ENCODE measurements around the gene MTHFSD. TPM values are rescaled to one million over a fixed set of nuclear protein-coding genes. Genes with fewer than 3 reads are reported as not detected.

The MTHFSD gene
- total RNA-seq, 3 donors from 2014 or later = 15.8 to 30.2 (median 27.7) TPM

- Histone ChIP-seq H3K27ac (no peak overlapping the region), H3K4me1 (no peaks in the 10 kb centered on the region), H3K36me3 (no peaks in the 10 kb centered on the region), H3K4me3 (no peak overlapping the region), H3K27me3 (peaks cover 8 to 84% of the 10 kb centered on the region in 2 donors), H3K9me3 (no peaks in the 10 kb centered on the region)
- intact Hi-C loops (cut with DNase I; ENCODE audit: low total_unique reads) = no loop called here
- no peak for TF ChIP-seq CTCF (IDR thresholded peaks at IDR 0.05)
- TF ChIP-seq POLR2AphosphoS5 (IDR thresholded peaks at IDR 0.05) = no peak
- TF ChIP-seq POLR2A (IDR thresholded peaks at IDR 0.05) = no peak
- no peak for DNase-seq (ENCODE audit: low spot score in 2 of 2)
Observed at GRCh38 chr16:86519007-86519648, 35.9 kb downstream of the MTHFSD start.

GRCh38 chr16:86517652-86518258 is 37.3 kb downstream of the MTHFSD start:
- H3K9me3 ChIP-seq = no peaks in the 10 kb centered on the region
- H3K4me3 ChIP-seq = no peak overlapping the region
- no peak for TF ChIP-seq POLR2A (IDR thresholded peaks at IDR 0.05)
- TF ChIP-seq CTCF (IDR thresholded peaks at IDR 0.05) = peak in 1 of 3 donors; percentile 67
- TF ChIP-seq POLR2AphosphoS5 (IDR thresholded peaks at IDR 0.05) = no peak
- intact Hi-C loops (cut with DNase I; ENCODE audit: low total_unique reads) = no loop called here
- peaks cover 9 to 96% of the 10 kb centered on the region in 2 donors for H3K27me3 ChIP-seq
- DNase-seq (ENCODE audit: low spot score in 2 of 2) = no peak
- no peak overlapping the region for H3K27ac ChIP-seq
- H3K36me3 ChIP-seq = no peaks in the 10 kb centered on the region
- no peaks in the 10 kb centered on the region for H3K4me1 ChIP-seq

- TF ChIP-seq POLR2AphosphoS5 (IDR thresholded peaks at IDR 0.05) = no peak
- TF ChIP-seq CTCF (IDR thresholded peaks at IDR 0.05) = no peak
- TF ChIP-seq POLR2A (IDR thresholded peaks at IDR 0.05) = no peak
- H3K9me3 ChIP-seq = no peaks in the 10 kb centered on the region
- intact Hi-C loops (cut with DNase I; ENCODE audit: low total_unique reads) = no loop called here
- no peaks in the 10 kb centered on the region for H3K4me1 ChIP-seq
- no peak overlapping the region for H3K27ac ChIP-seq
- no peak overlapping the region for H3K4me3 ChIP-seq
- no peaks in the 10 kb centered on the region for H3K36me3 ChIP-seq
- no peak for DNase-seq (ENCODE audit: low spot score in 2 of 2)
- peaks cover 11 to 98% of the 10 kb centered on the region in 2 donors for H3K27me3 ChIP-seq
Observed at GRCh38 chr16:86517033-86517432, 38.0 kb downstream of the MTHFSD start.

GRCh38 chr16:86516623-86517003 is 38.4 kb downstream of the MTHFSD start:
- Histone ChIP-seq H3K9me3 (no peaks in the 10 kb centered on the region), H3K27ac (no peak overlapping the region), H3K27me3 (peaks cover 11 to 98% of the 10 kb centered on the region in 2 donors), H3K4me3 (no peak overlapping the region), H3K36me3 (no peaks in the 10 kb centered on the region), H3K4me1 (no peaks in the 10 kb centered on the region)
- intact Hi-C loops (cut with DNase I; ENCODE audit: low total_unique reads) = no loop called here
- TF ChIP-seq CTCF (IDR thresholded peaks at IDR 0.05) = no peak
- TF ChIP-seq POLR2A (IDR thresholded peaks at IDR 0.05) = no peak
- TF ChIP-seq POLR2AphosphoS5 (IDR thresholded peaks at IDR 0.05) = no peak
- no peak for DNase-seq (ENCODE audit: low spot score in 2 of 2)

GRCh38 chr16:86515777-86516622 is 39.0 kb downstream of the MTHFSD start:
- TF ChIP-seq POLR2AphosphoS5 (IDR thresholded peaks at IDR 0.05) (no peak), CTCF (IDR thresholded peaks at IDR 0.05) (no peak), POLR2A (IDR thresholded peaks at IDR 0.05) (no peak)
- no peaks in the 10 kb centered on the region for H3K4me1 ChIP-seq
- H3K27ac ChIP-seq = no peak overlapping the region
- no peaks in the 10 kb centered on the region for H3K36me3 ChIP-seq
- H3K27me3 ChIP-seq = peaks cover 15 to 98% of the 10 kb centered on the region in 2 donors
- H3K4me3 ChIP-seq = no peak overlapping the region
- no peaks in the 10 kb centered on the region for H3K9me3 ChIP-seq
- intact Hi-C loops (cut with DNase I; ENCODE audit: low total_unique reads) = no loop called here
- DNase-seq (ENCODE audit: low spot score in 2 of 2) = no peak

Measured in breast epithelium (tissue), 4 donors.